GM23338 (cell line): Measurements from ENCODE around the gene ETHE1. TPM values are rescaled to one million over a fixed set of nuclear protein-coding genes. Genes with fewer than 3 reads are reported as not detected.

Experiments used
- ATAC-seq: fragments of 200-7000 bp; cut with Tn5 transposase; 3 replicates; pipeline ENCODE4 v1.9.1; 2020
- DNase-seq: peaks from one replicate; pipeline ENCODE4 v3.0.0-alpha.2; 2015; ENCODE audit warnings: low spot score
- H2AFZ ChIP-seq: fragments of 200-600 bp; sonication (generic); 2 replicates; pipeline ENCODE4 v1.8.0; 2016; ENCODE audit warnings: antibody characterized with exemption, mild to moderate bottlenecking, moderate library complexity
- H3F3A ChIP-seq: fragments of 200-600 bp; sonication (generic); replicated peaks from 2 replicates; pipeline ENCODE4 v1.8.0; 2017; ENCODE audit warnings: antibody characterized with exemption, mixed run types, low read depth
- H3K27ac ChIP-seq: fragments of 200-600 bp; sonication (generic); 2 replicates; pipeline ENCODE4 v1.6.1; 2016; ENCODE audit warnings: low read depth
- H3K27me3 ChIP-seq: fragments of 200-600 bp; sonication (generic); 2 replicates; pipeline ENCODE4 v1.8.0; 2016; ENCODE audit warnings: mild to moderate bottlenecking, mixed run types, moderate library complexity; ENCODE audit not compliant: insufficient read depth
- H3K36me3 ChIP-seq: fragments of 200-600 bp; sonication (generic); 2 replicates; pipeline ENCODE4 v1.8.0; 2016; ENCODE audit warnings: mild to moderate bottlenecking; ENCODE audit not compliant: insufficient read depth
- H3K4me1 ChIP-seq: fragments of 200-600 bp; sonication (generic); 2 replicates; pipeline ENCODE4 v1.8.0; 2016; ENCODE audit warnings: mild to moderate bottlenecking, moderate library complexity; ENCODE audit not compliant: insufficient read depth
- H3K4me2 ChIP-seq: fragments of 200-600 bp; sonication (generic); 2 replicates; pipeline ENCODE4 v1.7.1; 2017; ENCODE audit warnings: mixed run types
- H3K4me3 ChIP-seq: fragments of 200-600 bp; sonication (generic); 2 replicates; pipeline ENCODE4 v1.6.1; 2016; ENCODE audit warnings: mixed run types
- H3K79me2 ChIP-seq: fragments of 200-600 bp; sonication (generic); replicated peaks from 2 replicates; pipeline ENCODE4 v1.8.0; 2017; ENCODE audit warnings: mild to moderate bottlenecking; ENCODE audit not compliant: insufficient read depth
- H3K9me2 ChIP-seq: fragments of 200-600 bp; sonication (generic); 2 replicates; pipeline ENCODE4 v1.8.0; 2017; ENCODE audit not compliant: insufficient read depth
- H4K20me1 ChIP-seq: fragments of 200-600 bp; sonication (generic); replicated peaks from 2 replicates; pipeline ENCODE4 v1.8.0; 2017; ENCODE audit warnings: mild to moderate bottlenecking; ENCODE audit not compliant: insufficient read depth
- H3K27ac Mint-ChIP-seq: 2 replicates; pipeline ENCODE4 v1.8.0; 2020; ENCODE audit warnings: inconsistent platforms, mild to moderate bottlenecking, moderate library complexity, mixed read lengths
- H3K27me3 Mint-ChIP-seq: 3 replicates; pipeline ENCODE4 v1.8.0; 2022; ENCODE audit warnings: low read depth, mild to moderate bottlenecking, moderate library complexity, mixed read lengths, inconsistent platforms; ENCODE audit not compliant: insufficient read depth, poor library complexity
- H3K36me3 Mint-ChIP-seq: 3 replicates; pipeline ENCODE4 v1.8.0; 2021; ENCODE audit warnings: low read depth, mild to moderate bottlenecking, inconsistent platforms, moderate library complexity, mixed read lengths
- H3K4me1 Mint-ChIP-seq: 3 replicates; pipeline ENCODE4 v1.8.0; 2020; ENCODE audit warnings: mild to moderate bottlenecking, inconsistent platforms, mixed read lengths
- H3K4me3 Mint-ChIP-seq: 3 replicates; pipeline ENCODE4 v1.8.0; 2021; ENCODE audit warnings: moderate library complexity, mild to moderate bottlenecking, inconsistent platforms, mixed read lengths
- H3K9me3 Mint-ChIP-seq: 3 replicates; pipeline ENCODE4 v1.8.0; 2020; ENCODE audit warnings: moderate library complexity, mild to moderate bottlenecking, inconsistent platforms, mixed read lengths
- CREB1 ChIP-seq: fragments of 250-450 bp; sonication (Bioruptor Pico); IDR thresholded peaks from 2 replicates; pipeline ENCODE4 v1.5.0; 2020; ENCODE audit warnings: low read depth, mild to moderate bottlenecking, moderate library complexity
- ETS1 ChIP-seq: IDR thresholded peaks from 2 replicates; pipeline ENCODE4 v1.6.1; 2016; ENCODE audit warnings: antibody characterized with exemption
- EZH2phosphoT487 ChIP-seq: fragments of 200-600 bp; sonication (generic); IDR thresholded peaks from one replicate; pipeline ENCODE4 v1.8.1; 2018; ENCODE audit warnings: antibody characterized with exemption; ENCODE audit not compliant: unreplicated experiment
- JUNB ChIP-seq: IDR thresholded peaks from one replicate; pipeline ENCODE4 v1.6.1; 2016; ENCODE audit warnings: antibody characterized with exemption; ENCODE audit not compliant: unreplicated experiment
- NANOG ChIP-seq: IDR thresholded peaks from 2 replicates; pipeline ENCODE4 v1.6.1; 2016; ENCODE audit warnings: antibody characterized with exemption, borderline replicate concordance
- POLR2AphosphoS5 ChIP-seq: IDR thresholded peaks from 2 replicates; pipeline ENCODE4 v1.6.1; 2016; ENCODE audit warnings: antibody characterized with exemption, low read depth
- ZNF462 ChIP-seq: fragments of 250-450 bp; sonication (Bioruptor Pico); IDR thresholded peaks from 2 replicates; pipeline ENCODE4 v1.5.0; 2020; ENCODE audit warnings: mild to moderate bottlenecking, moderate library complexity
- polyA plus RNA-seq: library from polyadenylated mRNA; unstranded; fragments of >200 nt; fragmentation: Nextera tagmentation; extraction: Ambion mirVana; gene quantifications from 2 replicates; pipeline ENCODE4 v1.2.1, GENCODE V29; 2016
- total RNA-seq: library from RNA; depleted of rRNA; stranded (reverse); fragments of >200 nt; shearing (Covaris generic); gene quantifications from 2 replicates; pipeline ENCODE4 v1.2.3, GENCODE V29; 2014

ETHE1 gene
- total and polyA plus RNA-seq, 2 experiments from 2014 or later = 11.1 to 25.5 TPM

- Histone ChIP-seq H3K36me3 (no peaks in the 10 kb centered on the region), H3K4me2 (no peak overlapping the region), H3K27ac (no peak overlapping the region), H3K4me1 (no peaks in the 10 kb centered on the region), H3K9me2 (no peaks in the 10 kb centered on the region), H3K27me3 (no peaks in the 10 kb centered on the region), H3K4me3 (no peak overlapping the region), H4K20me1 (no peaks in the 10 kb centered on the region), H3K79me2 (no peaks in the 10 kb centered on the region), H3F3A (no peaks in the 10 kb centered on the region), H2AFZ (no peak overlapping the region)
- ATAC-seq = no peak
- DNase-seq = no peak
- peaks cover 10% of the 10 kb centered on the region; the same call in 2 of the 3 replicates for H3K9me3 Mint-ChIP-seq
- H3K27me3 Mint-ChIP-seq = peaks cover 2% of the 10 kb centered on the region
- peaks cover 45% of the 10 kb centered on the region for H3K36me3 Mint-ChIP-seq
- H3K27ac Mint-ChIP-seq = no peak overlapping the region
- no peak overlapping the region for H3K4me3 Mint-ChIP-seq
- no peaks in the 10 kb centered on the region for H3K4me1 Mint-ChIP-seq
- no peak for TF ChIP-seq CREB1 (CRISPR knock-in tag)
- TF ChIP-seq POLR2AphosphoS5 = no peak
- no peak for TF ChIP-seq ZNF462 (CRISPR knock-in tag)
- no peak for TF ChIP-seq ETS1
- no peak for TF ChIP-seq JUNB
- no peak for TF ChIP-seq NANOG
- TF ChIP-seq EZH2phosphoT487 = no peak
These were observed 16.3 kb downstream of the ETHE1 start for GRCh38 chr19:43510713-43511112.
